Measurements from ENCODE around the gene PSMC2.

PSMC2 gene

GRCh38 chr7:103343758-103344452, 3.5 kb upstream of the PSMC2 start:
- in situ Hi-C loops (cut with HindIII; ENCODE audit: low sequenced_read_pairs) = no loop called here
- peak overlapping the region; percentile 73 for H3K4me3 ChIP-seq (ENCODE audit: low read depth, low read length)
- DNase-seq (ENCODE audit: low read depth, low spot score) = peak; percentile 30
- no peak for TF ChIP-seq CTCF (IDR thresholded peaks at IDR 0.05; ENCODE audit: low read depth, low read length)

GRCh38 chr7:103344453-103345149, 2.8 kb upstream of the PSMC2 start, which contains the start of gene DNAJC2:
TSS of gene DNAJC2 (minus strand) at chr7:103344767. CDS start at chr7:103344622, 145 bp downstream.
- DNase-seq (ENCODE audit: low read depth, low spot score) = peak; percentile 93
- in situ Hi-C loops (cut with HindIII; ENCODE audit: low sequenced_read_pairs) = no loop called here
- no peak for TF ChIP-seq CTCF (IDR thresholded peaks at IDR 0.05; ENCODE audit: low read depth, low read length)
- H3K4me3 ChIP-seq (ENCODE audit: low read depth, low read length) = peak within 1 kb of the TSS; percentile 73

GRCh38 chr7:103346396-103346795, 1.0 kb upstream of the PSMC2 start:
- TF ChIP-seq CTCF (IDR thresholded peaks at IDR 0.05; ENCODE audit: low read depth, low read length) = no peak
- in situ Hi-C loops (cut with HindIII; ENCODE audit: low sequenced_read_pairs) = no loop called here
- DNase-seq (ENCODE audit: low read depth, low spot score) = no peak

GRCh38 chr7:103348452-103348851, 1.0 kb downstream of the PSMC2 start:
- TF ChIP-seq CTCF (IDR thresholded peaks at IDR 0.05; ENCODE audit: low read depth, low read length) = no peak
- DNase-seq (ENCODE audit: low read depth, low spot score) = no peak
- H3K4me3 ChIP-seq (ENCODE audit: low read depth, low read length) = peak overlapping the region; percentile 74
- in situ Hi-C loops (cut with HindIII; ENCODE audit: low sequenced_read_pairs) = no loop called here

More at GRCh38 chr7:103346396-103346795, 1.0 kb upstream of the PSMC2 start:
- H3K4me3 ChIP-seq (ENCODE audit: low read depth, low read length) = no peak overlapping the region

- TF ChIP-seq CTCF (IDR thresholded peaks at IDR 0.05; ENCODE audit: low read depth, low read length) = no peak
- DNase-seq (ENCODE audit: low read depth, low spot score) = no peak
- peak overlapping the region; percentile 74 for H3K4me3 ChIP-seq (ENCODE audit: low read depth, low read length)
- in situ Hi-C loops (cut with HindIII; ENCODE audit: low sequenced_read_pairs) = no loop called here
Observed at GRCh38 chr7:103348959-103349358, 1.5 kb downstream of the PSMC2 start.

- in situ Hi-C loops (cut with HindIII; ENCODE audit: low sequenced_read_pairs) = no loop called here
- no peak overlapping the region for H3K4me3 ChIP-seq (ENCODE audit: low read depth, low read length)
Observed at GRCh38 chr7:103349805-103350204, 2.4 kb downstream of the PSMC2 start.

More at GRCh38 chr7:103349805-103350204, 2.4 kb downstream of the PSMC2 start:
- DNase-seq (ENCODE audit: low read depth, low spot score) = no peak
- TF ChIP-seq CTCF (IDR thresholded peaks at IDR 0.05; ENCODE audit: low read depth, low read length) = no peak

Data from astrocyte of the spinal cord (primary cell).